Hepatocyte (in vitro differentiated cells): ENCODE measurements around the gene KRT6B.

Experiments used
- EZH2 ChIP-seq: fragments of 200-600 bp; sonication (generic); IDR thresholded peaks from 2 replicates; pipeline ENCODE4 v1.6.1; 2016; ENCODE audit warnings: antibody characterized with exemption, mild to moderate bottlenecking, borderline replicate concordance
- TF ChIP-seq, protein P1 (sequence below): fragments of 200-600 bp; sonication (generic); IDR thresholded peaks from 2 replicates; pipeline ENCODE4 v1.5.1; 2016; ENCODE audit warnings: antibody characterized with exemption, mild to moderate bottlenecking; ENCODE audit not compliant: poor library complexity

DNA sequence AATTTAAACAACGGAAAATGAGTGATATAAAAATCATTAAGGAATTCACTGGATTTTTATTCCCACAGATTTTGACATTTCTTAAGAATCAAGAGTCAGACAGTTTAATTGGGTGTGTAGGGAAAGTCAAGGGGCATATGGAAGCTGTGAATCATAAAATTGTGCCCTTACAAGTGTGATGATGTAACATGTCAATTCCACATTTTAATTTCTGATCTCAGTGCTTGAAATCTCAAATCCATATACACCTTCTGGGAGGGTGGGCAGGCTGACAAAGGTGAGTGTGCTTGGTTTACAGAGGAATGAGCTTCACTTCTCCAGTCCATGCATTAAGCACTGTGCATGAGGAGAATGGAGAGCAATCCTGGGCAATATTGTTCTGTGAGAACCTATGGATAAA, 42.2 kb upstream of the KRT6B start:
- TF ChIP-seq EZH2: no peak
- TF ChIP-seq, protein P1, sequence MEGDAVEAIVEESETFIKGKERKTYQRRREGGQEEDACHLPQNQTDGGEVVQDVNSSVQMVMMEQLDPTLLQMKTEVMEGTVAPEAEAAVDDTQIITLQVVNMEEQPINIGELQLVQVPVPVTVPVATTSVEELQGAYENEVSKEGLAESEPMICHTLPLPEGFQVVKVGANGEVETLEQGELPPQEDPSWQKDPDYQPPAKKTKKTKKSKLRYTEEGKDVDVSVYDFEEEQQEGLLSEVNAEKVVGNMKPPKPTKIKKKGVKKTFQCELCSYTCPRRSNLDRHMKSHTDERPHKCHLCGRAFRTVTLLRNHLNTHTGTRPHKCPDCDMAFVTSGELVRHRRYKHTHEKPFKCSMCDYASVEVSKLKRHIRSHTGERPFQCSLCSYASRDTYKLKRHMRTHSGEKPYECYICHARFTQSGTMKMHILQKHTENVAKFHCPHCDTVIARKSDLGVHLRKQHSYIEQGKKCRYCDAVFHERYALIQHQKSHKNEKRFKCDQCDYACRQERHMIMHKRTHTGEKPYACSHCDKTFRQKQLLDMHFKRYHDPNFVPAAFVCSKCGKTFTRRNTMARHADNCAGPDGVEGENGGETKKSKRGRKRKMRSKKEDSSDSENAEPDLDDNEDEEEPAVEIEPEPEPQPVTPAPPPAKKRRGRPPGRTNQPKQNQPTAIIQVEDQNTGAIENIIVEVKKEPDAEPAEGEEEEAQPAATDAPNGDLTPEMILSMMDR: no peak
